Articular chondrocyte of knee joint (primary cell): ENCODE results near the gene TBC1D25. TPM values are rescaled to one million over a fixed set of nuclear protein-coding genes. Genes with fewer than 3 reads are reported as not detected.

Experiments
- small RNA-seq: library from RNA; depleted of rRNA; stranded (forward); fragments of <200 nt; gene quantifications from one replicate; pipeline ENCODE3, GENCODE V24; 2012
- total RNA-seq: library from RNA; depleted of rRNA; stranded (reverse); fragments of >200 nt; gene quantifications from 2 replicates; pipeline ENCODE4 v1.2.3, GENCODE V29; 2012

The TBC1D25 gene
- total RNA-seq: 7.2 and 7.8 TPM in 2 replicates

GRCh38 chrX:48539345-48540027, at the start of gene TBC1D25:
Gene TBC1D25 (plus strand): TSS chrX:48539714. CDS start chrX:48539798, 84 bp downstream.

GRCh38 chrX:48508400-48509244, 30.9 kb upstream of the TBC1D25 start, which contains the start of gene PORCN:
Gene PORCN (plus strand): TSS chrX:48508992. CDS start chrX:48509821, 829 bp downstream.

GRCh38 chrX:48521353-48522243, 17.9 kb upstream of the TBC1D25 start, which contains the start of gene EBP:
Gene EBP (plus strand): TSS chrX:48521808. CDS start chrX:48523772, 1,964 bp downstream.

GRCh38 chrX:48574270-48575266, 35.1 kb downstream of the TBC1D25 start, which contains the start of gene RBM3:
Gene RBM3 (plus strand): TSS chrX:48574484. CDS start chrX:48575181, 697 bp downstream.

GRCh38 chrX:48597353-48598264, 58.1 kb downstream of the TBC1D25 start, which contains the start of gene WDR13:
Gene WDR13 (plus strand): TSS chrX:48597492. CDS start chrX:48597997, 505 bp downstream.

Small RNA genes within 50 kb of the gene (small RNA-seq; reads per million reads assigned to genes)
- not detected for gene MRPL32P1

Other genes with a start within 250 kb of the TBC1D25 start
- gene SSX3, start 183.0 kb upstream of the TBC1D25 start, total RNA-seq: not detected in 2 replicates
- gene SSX4, start 156.2 kb upstream of the TBC1D25 start, total RNA-seq: not detected in 2 replicates
- not detected in 2 replicates for gene SSX4B, start 127.8 kb upstream of the TBC1D25 start, total RNA-seq
- 21.3 and 26.4 TPM in 2 replicates for gene SLC38A5, start 69.5 kb upstream of the TBC1D25 start, total RNA-seq
- 38.6 and 38.9 TPM in 2 replicates for gene FTSJ1, start 63.5 kb upstream of the TBC1D25 start, total RNA-seq
- 8.6 and 12.2 TPM in 2 replicates for gene PORCN, start 30.7 kb upstream of the TBC1D25 start, total RNA-seq
- gene EBP, start 17.9 kb upstream of the TBC1D25 start, total RNA-seq: 33.8 and 37.8 TPM in 2 replicates
- gene RBM3, start 34.8 kb downstream of the TBC1D25 start, total RNA-seq: 362 and 640 TPM in 2 replicates
- 89.5 and 94.5 TPM in 2 replicates for gene WDR13, start 57.8 kb downstream of the TBC1D25 start, total RNA-seq
- 0.11 and 0.13 TPM in 2 replicates for gene WAS, start 144.1 kb downstream of the TBC1D25 start, total RNA-seq
- gene SUV39H1, start 157.0 kb downstream of the TBC1D25 start, total RNA-seq: 2.6 and 3.5 TPM in 2 replicates
- not detected in 2 replicates for gene GLOD5, start 222.0 kb downstream of the TBC1D25 start, total RNA-seq
- not detected in 2 replicates for gene GATA1, start 246.9 kb downstream of the TBC1D25 start, total RNA-seq